Head of caudate nucleus (tissue), 42 donors: Measurements from ENCODE around the gene DNAJC17.

Experiments
- DNase-seq, 42 donors: peaks; one replicate each; pipeline versions ENCODE4 v3.0.0 to v3.0.0-alpha.2; 2020 to 2021; ENCODE audit warnings: mixed read lengths in 7 of 42
- intact Hi-C: fragments of 100-400 bp; cut with DNase I; formaldehyde crosslinking; loops from one replicate; pipeline ENCODE4 v1.15.0; 2022

Gene DNAJC17

DNA sequence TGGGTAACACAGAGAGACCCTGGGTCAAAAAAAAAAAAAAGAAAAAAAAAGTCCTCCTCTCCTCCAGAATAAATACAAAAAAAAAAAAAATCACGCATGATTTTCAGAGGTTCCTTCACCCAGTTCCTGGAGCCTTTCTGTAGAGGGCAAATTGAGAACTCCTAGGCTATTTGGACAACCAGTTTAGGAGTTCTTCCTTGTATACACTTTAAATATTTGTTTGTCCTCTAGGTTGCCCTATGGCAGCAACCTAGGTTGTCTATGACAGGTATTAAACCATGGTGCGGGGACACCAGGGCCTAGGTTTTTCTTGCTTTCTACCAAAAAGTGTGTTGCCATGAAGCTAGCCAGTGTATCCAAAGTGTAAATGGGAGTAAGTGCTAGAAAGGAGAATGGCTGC is 4.2 kb downstream of the DNAJC17 start:
- no peak for DNase-seq
- intact Hi-C loops: loop anchor here (10.0 kb wide), 1 partner anchor 92 kb away; the partner anchor contains the start of gene VPS18

DNA sequence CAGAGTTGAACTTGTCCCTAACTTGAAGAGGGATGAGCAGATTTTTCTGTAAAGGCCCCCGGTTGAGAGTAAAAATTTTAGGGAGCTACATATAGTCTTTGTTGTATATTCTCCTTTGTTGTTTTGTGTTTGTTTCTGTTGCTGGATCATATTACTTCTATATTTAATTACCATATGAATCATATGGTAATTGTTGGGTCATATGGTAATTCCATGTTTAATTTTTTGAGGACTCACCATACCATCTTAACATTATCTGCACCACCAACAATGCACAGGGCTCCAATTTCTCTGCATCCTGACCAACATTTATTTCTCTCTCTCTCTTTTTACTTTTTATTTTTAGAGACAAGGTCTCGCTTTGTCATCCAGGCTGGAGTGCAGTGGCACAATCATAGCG is 7.8 kb downstream of the DNAJC17 start:
- no peak for DNase-seq
- intact Hi-C loops: no loop called here

DNA sequence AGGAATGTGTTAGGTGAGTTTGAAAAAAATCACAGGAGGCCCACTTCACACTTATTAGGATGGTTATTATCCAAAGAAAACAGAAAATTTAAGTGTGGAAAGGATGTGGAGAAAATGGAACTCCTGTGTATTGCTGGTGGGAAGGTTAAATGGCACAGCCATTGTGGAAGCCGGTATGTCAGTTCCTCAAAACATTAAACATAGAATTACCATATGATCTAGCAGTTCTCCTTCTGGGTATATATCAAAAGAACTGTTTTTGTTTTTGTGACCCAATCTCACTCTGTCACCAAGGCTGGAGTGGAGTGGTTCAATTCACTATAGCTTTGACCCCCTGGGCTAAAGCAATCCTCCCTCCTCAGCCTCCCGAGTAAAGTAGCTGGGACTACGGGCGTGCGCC is 10.8 kb downstream of the DNAJC17 start:
- DNase-seq: no peak
- intact Hi-C loops: no loop called here

DNA sequence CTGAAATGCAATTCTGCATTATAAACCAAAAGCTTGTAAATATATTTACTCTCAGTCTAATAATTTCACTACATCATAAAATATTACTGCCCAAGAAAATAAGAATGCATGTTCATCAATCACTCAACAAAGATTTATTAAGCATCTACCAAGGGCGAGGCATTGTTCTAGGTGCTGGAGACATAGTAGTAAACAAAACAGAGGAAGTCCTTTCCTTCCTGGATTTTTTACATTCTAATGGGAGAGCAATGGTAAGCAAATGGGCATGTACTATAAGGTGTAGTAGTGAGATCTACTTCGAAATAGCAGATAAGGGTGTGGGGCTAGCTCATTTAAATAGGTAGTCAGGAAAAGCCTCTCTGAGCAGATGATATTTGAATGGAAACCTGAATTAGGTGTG is 11.2 kb downstream of the DNAJC17 start:
- DNase-seq: no peak
- intact Hi-C loops: no loop called here

DNA sequence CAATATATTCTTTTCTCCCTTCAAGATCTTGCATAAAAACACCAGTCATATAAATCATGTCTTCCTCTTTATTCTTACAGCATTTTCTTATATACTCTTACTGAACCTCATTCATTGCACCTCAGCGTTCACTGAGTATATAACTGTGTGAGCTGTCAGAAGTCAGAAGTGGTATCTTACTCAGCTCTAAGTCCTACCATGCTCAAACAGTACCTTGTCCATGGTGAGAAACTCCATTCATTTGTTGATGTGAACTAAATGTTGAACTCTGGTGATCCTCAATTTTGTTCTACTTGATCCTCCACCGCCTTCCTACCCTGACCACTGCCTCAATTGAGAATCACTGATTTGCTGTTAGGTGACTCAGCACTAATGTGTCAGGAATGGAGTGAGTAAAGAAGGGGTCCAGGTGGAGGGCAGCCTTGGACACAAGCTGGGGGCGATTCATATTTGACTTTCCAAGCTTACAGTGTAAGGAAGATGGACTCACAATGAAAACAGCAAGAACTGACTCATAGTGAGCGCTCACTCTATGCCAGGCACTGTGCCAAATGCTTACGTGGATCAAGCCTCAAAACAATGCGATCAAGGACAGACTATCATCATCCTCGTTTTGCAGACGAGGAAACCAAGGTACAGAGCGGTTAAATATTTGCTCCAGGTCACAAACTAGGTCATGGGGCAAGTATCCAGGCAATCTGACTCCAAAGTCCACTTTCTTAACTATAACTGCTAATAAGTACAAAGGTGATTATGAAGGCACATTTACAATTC is 13.9 kb downstream of the DNAJC17 start:
- peak in 1 of 42 donors; percentile 48 for DNase-seq
- intact Hi-C loops: no loop called here

DNA sequence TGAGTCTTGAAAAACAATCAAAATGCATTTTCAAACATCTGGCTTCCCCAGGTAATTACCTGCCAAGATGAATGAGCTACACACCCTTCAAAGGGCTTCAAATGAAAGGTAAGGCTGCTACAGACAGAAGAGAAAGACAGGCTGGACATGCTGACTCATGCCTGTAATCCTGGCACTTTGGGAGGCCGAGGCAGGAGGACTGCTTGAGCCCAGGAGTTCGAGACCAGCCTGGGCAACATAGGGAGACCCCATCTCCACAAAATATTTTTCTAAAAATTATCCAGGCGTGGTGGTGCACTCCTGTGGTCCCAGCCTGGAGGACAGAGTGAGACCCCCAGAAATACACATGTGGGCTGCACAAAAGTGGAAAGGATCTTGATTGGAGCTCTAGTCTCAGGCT is 14.9 kb downstream of the DNAJC17 start:
- no peak for DNase-seq
- intact Hi-C loops: no loop called here

DNA sequence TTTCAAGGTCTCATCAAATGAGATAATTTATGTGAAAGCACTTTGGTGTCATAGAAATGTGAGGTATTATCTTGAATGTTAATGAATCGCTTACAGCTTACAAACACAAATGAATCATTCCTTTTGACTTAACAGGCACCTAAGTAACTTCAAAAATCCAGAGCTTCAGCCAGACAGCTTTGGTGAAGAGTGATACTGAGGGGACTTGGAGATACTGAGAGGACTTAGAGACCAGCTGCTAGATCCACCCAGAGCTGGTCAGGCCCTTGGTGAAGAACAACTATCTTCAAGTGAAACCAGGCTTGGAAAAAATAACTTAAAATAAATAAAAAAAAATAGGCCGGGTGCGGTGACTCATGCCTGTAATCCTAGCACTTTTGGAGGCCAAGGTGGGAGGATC is 16.6 kb downstream of the DNAJC17 start:
- no peak for DNase-seq
- intact Hi-C loops: no loop called here

DNA sequence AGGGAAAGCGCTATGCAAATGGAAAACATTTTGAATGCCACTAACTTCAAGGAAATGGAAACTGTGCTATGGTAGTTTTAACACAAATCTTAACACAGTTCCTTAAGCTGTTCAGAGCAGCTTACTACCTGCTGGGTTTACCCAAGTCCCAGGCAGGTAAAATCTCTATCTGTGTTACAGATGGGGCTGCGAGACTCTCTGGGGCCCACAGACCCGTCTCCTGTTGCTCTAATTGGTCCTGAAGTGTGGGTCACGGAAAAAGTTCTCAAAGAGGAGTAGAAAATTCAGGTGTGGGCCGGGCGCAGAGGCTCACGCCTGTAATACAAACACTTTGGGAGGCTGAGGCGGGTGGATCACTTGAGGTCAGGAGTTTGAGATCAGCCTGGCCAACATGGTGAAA is 17.3 kb downstream of the DNAJC17 start:
- intact Hi-C loops: no loop called here
- DNase-seq: no peak

DNA sequence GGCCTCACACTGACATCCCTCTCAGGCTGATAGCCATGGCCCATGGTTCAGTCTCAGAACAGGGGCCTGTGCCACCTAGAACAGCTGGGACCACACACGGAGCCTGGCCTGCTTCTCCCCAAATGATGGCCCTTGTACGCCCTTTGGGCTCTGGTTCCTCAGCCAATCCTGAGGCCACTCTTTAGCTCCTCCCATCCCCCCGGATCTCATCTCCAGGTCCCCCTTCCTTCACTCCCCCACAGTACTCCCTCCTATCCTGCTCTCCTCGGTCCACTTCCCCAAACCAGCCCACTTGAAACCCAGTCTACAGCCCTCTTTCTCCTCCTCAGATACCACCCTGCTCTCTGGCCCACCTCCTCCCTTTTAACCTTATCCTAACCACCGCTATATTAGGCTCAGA is 18.2 kb downstream of the DNAJC17 start:
- intact Hi-C loops: no loop called here
- DNase-seq: no peak

DNA sequence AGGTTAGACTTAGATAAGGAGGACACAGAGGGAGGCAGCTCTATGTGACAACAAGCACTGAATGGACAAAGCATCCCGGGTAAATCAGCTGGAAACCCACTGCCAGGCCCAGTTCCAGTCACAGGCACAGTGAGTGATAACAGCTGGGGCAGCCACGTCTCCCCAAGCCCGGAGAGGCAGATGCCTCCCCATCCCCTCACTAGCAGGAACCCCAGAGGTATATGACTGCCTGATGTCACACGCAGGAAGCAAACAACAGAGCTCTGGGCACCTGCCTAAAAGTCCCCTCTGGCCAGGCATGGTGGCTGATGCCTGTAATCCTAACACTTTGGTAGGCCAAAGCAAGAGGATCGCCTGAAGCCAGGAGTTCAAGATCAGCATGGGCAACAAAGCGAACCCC is 19.3 kb downstream of the DNAJC17 start:
- no peak for DNase-seq
- intact Hi-C loops: no loop called here

DNA sequence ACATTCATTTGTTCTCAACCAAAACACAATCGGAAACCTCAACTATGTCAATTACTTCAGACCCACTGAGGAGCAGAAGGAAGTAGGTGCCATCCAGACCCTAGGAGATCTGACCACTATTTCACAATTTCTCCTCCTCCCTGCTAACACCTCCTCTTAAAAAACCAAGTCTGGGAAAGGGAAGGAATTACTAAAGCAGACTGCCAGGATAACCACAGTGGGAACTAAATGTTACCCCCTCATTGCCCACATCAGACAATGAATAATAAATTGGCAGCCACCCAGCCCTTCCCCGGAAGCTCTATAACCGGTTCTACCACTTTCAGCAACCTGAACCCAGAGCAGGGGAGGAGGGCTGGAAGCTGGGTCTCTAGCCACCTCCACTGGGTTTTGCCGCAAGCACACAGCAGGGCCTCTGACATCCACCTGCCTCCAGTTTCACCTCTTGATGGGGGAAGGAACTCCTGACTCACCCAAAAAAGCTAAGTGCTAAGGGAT is 19.9 kb downstream of the DNAJC17 start:
- intact Hi-C loops: no loop called here

DNA sequence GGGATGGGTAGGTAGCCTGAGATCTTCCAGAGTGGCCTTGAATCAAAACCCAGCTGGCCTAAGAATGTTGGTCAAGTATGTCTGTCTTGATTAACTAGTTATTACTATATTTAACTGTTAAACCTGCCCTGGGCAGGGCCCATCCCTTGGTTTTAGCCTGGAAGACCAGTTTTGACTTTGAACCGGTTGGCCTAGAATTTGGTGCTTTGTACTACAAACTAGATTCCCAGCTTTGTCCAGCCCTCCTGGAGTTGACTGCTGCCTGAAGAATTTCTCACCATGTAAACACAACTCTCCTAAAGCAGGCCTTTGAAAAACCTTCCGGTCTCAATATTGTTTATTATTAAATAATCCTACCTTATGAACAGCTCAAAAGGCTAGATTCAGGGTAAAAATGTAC is 21.5 kb downstream of the DNAJC17 start:
- intact Hi-C loops: no loop called here
- no peak for DNase-seq

More for the DNA sequence above, 19.9 kb downstream of the DNAJC17 start:
- DNase-seq: peak in 1 of 42 donors; percentile 21

DNA sequence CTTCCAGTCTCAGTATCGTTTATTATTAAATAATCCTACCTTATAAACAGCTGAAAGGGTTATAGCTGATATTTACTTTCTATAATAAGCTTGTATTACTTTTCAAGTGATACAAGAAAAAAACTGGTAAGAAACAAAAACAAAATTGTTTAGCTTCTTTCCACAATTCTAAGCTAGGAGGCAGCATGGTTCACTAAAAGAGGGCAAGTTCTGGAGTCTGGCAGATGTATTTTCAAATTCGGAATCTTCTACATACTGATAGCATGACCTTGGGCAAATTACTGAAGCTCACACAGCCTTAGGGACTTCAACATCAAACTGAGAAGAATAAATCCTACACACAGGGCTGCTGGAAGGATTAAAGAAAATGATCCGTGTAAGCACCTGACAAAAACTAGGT is 22.1 kb downstream of the DNAJC17 start:
- no peak for DNase-seq
- intact Hi-C loops: no loop called here

DNA sequence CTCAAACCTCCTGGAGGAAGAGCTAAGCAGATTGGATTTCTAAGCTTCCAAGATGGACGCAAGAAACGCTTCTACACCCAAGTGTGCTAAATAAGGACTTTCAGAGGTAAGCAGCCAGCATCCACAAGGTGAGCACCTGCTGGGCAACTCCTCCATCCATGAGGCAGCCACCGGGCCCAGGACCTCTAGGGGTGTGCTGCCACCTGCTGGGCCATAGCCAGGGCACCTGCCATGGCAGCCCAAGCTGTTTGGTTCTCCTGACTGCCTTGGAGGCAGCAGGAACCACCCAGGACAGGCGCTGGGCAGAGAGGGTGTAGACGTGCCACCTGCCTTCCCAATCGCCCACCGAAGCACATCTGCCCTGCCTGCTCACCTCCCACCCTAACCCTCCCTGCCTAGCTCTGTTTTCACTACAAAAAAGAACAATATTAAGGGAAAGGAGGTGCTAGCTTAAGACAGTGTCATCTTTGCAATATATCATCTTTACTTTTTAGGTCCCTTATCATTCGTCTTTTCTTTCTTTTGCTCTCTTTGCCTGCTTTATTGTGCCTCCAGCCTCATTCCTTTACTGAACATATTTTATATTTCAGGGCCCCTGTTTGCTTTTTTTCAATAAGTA is 24.6 kb downstream of the DNAJC17 start:
- intact Hi-C loops: no loop called here

DNA sequence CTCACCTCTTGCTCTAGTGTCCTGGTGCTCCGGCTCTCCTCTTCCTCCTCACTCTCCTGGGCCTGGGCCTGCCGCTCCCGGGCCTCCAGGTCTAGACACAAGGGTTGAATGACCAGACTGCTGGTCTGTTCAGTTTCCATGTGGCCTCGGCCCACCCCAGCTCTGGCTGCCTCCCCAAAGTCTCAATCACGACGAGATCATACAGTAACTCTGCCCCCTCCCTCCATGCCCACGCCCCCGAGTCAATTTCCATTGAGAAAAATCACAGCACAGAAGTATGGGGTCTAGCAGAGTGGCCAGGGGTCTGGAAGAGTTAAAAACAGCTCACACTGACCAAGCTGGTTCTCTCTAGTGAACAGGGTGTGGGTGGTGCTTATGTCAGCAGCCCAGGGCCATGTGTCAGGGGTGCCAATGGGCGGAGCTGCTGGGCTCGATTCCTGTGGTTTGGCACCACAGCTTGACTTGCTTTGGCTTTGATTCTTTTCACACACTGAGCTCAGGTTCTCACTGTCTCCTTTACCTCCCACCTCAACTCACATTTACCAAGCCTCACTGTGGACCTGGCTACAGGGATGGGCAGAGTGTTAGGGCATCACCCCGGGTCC is 30.6 kb downstream of the DNAJC17 start:
- intact Hi-C loops: no loop called here
- no peak for DNase-seq

More for the DNA sequence above, 24.6 kb downstream of the DNAJC17 start:
- DNase-seq: peak in 41 of 42 donors; percentile 38 to 80 (median 62)

DNA sequence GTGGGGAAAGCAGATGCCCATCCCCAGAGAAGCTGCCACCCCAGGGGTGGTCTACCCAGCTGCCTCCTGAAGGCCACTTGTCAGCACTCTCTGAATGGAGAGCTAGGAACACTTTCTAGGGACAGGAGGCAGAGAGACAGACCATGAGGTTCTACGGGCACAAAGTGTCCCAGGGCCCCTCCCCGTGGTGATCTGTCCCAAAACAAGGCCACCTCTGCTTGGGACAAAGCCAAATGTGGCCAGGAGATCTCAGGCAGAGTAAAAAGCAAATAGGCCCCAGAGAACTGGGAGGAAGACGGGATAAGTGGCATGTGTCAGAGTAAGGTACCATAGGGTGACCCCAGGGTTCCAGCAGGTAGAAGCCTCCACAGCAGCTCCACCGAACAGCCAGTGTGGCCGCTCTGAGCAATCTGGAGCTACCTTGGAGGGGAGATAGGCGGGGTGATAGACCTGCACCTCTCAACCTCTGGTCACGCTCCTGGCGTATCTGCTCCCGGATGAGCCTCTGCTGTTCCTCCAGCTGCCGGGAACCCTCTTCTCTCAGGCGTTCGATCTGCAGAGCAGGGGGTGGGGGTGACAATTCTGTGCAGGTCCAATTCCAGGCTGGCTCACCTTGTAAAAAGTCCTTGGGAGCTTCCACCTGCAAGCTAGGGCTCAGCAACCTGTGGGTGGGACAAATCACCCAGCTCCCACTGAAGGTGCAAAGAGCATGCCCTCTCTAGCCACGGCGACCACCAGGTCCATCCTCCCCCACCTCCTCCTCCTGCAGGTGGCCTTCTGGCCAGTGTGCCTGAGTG is 31.3 kb downstream of the DNAJC17 start:
- intact Hi-C loops: no loop called here

DNA sequence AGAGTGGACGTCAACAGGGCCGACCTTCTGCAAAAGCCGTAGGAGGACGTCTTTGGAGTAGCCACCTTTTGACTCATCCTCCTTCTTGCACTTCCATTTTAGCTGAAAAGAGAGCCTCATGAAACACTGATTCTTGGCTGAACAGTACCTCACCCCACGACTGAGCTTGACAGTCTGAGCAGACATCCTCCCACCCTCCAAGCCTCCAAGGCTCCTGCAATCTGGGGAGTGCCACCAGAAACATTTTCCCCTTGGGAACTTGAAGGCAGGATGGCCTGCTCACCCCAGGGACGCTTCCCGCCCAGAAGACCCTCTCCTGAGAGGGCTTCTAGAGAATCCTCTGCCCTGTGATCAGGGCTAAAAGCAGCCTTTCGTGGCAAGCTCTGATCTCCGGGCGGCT is 32.3 kb downstream of the DNAJC17 start:
- peak in 25 of 42 donors; percentile 17 to 81 (median 47) for DNase-seq
- intact Hi-C loops: no loop called here

More for the DNA sequence above, 31.3 kb downstream of the DNAJC17 start:
- DNase-seq: no peak

DNA sequence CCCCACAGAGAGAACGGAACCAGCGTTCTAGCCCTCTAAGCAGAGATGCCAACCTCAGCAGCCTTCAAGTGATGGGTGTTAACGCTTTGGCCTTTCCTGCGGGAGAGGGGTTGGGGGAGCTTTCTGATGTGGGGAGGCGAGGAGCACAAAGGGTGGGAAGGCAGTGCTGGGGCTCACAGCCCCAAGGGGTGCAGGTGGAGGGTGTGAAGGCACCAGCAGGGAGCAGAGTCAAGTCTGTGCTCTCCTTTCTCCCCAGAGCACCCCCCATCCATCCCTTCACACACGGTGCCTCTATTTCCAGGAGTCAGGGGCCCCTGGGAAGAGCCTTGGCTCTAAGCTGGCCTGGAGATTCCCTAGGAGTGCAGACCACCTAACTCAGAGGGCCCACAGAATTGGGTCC is 33.4 kb downstream of the DNAJC17 start:
- intact Hi-C loops: no loop called here
- no peak for DNase-seq

DNA sequence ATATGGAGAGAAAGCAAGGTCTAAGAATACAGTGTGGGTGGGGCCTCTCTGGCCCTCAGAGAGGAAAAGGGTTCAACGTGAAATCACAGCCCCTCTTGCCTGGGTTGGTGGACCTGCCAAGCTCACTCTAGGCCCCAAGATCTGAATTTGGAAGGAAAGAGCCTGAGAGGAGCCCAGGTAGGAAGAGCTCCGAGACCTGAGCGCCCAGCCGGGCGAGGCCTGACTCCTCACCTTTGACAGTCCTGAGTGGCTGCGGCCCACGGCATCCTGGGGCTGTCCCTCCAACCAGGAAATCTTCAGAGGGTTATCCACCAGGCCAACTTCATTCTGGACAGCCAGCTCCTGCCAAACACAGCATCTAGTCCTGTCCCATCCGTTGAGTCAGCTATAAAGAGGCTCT is 33.8 kb downstream of the DNAJC17 start:
- no peak for DNase-seq

More for the DNA sequence above, 33.8 kb downstream of the DNAJC17 start:
- intact Hi-C loops: no loop called here
